ENCODE results near the gene B3GALT6. TPM values are rescaled to one million over a fixed set of nuclear protein-coding genes. Genes with fewer than 3 reads are reported as not detected.
A peak's percentile ranks its signal among the peaks of the same experiment; 100 is the strongest.

The B3GALT6 gene
- total and polyA plus RNA-seq, 5 donors from 2014 or later, result 4.0 to 11.5 (median 9.4) TPM

DNA sequence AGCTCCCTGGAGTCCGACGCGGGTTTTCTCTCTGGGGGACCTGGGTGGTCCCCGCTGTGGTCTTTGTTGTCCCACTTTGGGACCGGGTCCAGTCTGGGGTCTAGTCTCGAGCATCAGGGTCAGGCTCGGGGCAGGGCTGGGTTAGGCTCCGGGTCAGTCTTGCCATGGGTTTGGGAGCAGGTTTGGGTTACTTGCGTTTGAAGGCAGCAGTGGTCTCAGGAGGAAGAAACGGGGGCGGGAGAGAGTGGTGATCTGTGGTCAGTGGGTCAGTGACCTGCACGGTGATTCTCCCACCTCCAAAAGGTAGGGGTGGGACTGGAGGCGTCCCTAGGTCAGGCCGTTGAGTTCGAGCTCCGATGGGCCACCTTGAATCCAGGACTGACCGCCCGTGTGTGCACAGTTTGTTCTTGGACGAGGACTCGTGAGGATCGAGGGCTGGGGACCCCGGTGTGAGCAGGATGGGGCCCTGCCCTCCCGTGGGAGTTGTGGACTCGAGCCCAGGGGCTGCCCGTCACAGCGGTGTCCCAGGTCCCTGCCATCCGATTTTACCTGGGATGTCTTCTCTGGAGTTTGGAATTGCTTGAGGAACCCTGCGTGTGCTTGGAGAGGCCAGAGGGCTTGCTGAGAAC is 2.3 kb downstream of the B3GALT6 start:
- Mint-ChIP-seq H3K36me3 (peaks cover 3% of the 10 kb centered on the region), H3K9me3 (no peaks in the 10 kb centered on the region), H3K4me3 (peak overlapping the region; percentile 64 to 85 (median 74)), H3K27ac (peak overlapping the region in 2 of 3 donors; percentile 63 to 85), H3K27me3 (no peaks in the 10 kb centered on the region), H3K4me1 (peaks cover 0 to 38% (median 15%) of the 10 kb centered on the region in 4 donors)
- H3K36me3 ChIP-seq (ENCODE audit: control insufficient read depth, insufficient read depth, low read length), result no peaks in the 10 kb centered on the region
- no peak overlapping the region for H3K4me3 ChIP-seq (ENCODE audit: low read depth, low read length)
- DNase-seq (no peak), ATAC-seq (ENCODE audit: low read depth in 2 of 2) (no peak)
- H3K4me1 ChIP-seq (ENCODE audit: control insufficient read depth, insufficient read depth, low read length, poor library complexity, severe bottlenecking), result peaks cover 25% of the 10 kb centered on the region
- no peaks in the 10 kb centered on the region for H3K9me3 ChIP-seq (ENCODE audit: control insufficient read depth in 2 of 2, low read length in 2 of 2)
- H3K27me3 ChIP-seq (ENCODE audit: control insufficient read depth, insufficient read depth, low read length), result no peaks in the 10 kb centered on the region
- H3K27ac ChIP-seq (ENCODE audit: insufficient read depth, low read length, poor library complexity, severe bottlenecking), result no peak overlapping the region

DNA sequence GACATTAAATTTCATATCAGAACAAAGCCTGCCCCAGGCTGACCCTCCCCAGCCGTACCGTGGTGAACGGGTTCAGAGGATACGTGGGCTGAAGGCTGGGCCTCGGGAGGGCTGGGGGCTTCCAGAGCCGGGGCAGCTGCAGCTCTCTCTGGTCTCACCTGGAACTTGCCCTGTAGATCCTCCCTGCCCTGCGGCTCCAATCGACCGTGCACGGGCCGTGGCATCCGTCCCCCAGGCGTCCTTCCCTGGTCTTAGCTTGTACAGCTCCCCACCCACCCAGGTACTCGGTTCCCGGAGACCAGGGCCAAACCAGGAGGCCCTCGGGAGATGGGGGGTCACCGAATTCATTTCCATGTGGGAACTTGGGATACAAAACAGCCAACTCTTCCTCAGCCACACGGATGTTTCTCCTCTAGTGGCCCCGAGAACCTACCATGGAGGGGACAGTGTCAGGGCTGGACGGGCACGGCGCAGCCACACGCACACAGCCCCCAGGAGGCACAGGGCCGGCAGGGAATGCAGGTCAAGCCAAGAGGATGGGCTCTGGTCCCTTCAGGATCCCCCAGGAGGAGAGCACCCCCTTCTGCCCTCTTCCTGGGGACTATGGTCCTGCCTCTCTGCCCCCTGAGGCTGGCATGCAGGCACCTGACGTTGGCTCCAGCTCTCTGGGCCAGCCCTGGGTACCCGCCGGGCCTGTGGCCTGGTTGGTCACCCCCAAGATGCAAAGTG is 3.1 kb downstream of the B3GALT6 start:
- peaks cover 17% of the 10 kb centered on the region for H3K4me1 ChIP-seq (ENCODE audit: control insufficient read depth, insufficient read depth, low read length, poor library complexity, severe bottlenecking)
- peak overlapping the region in 1 of 3 donors; percentile 63 for H3K27ac Mint-ChIP-seq
- H3K4me3 ChIP-seq (ENCODE audit: low read depth, low read length), result no peak overlapping the region
- no peaks in the 10 kb centered on the region for H3K9me3 ChIP-seq (ENCODE audit: control insufficient read depth in 2 of 2, low read length in 2 of 2)
- H3K27me3 Mint-ChIP-seq, result no peaks in the 10 kb centered on the region
- H3K4me1 Mint-ChIP-seq, result peaks cover 0 to 30% (median 13%) of the 10 kb centered on the region in 4 donors
- H3K36me3 Mint-ChIP-seq, result peaks cover 3% of the 10 kb centered on the region
- H3K27ac ChIP-seq (ENCODE audit: insufficient read depth, low read length, poor library complexity, severe bottlenecking), result no peak overlapping the region
- peak overlapping the region; percentile 64 to 85 (median 74) for H3K4me3 Mint-ChIP-seq
- DNase-seq, result no peak
- no peaks in the 10 kb centered on the region for H3K9me3 Mint-ChIP-seq
- H3K36me3 ChIP-seq (ENCODE audit: control insufficient read depth, insufficient read depth, low read length), result no peaks in the 10 kb centered on the region
- no peaks in the 10 kb centered on the region for H3K27me3 ChIP-seq (ENCODE audit: control insufficient read depth, insufficient read depth, low read length)
- ATAC-seq (ENCODE audit: low read depth in 2 of 2), result no peak

DNA sequence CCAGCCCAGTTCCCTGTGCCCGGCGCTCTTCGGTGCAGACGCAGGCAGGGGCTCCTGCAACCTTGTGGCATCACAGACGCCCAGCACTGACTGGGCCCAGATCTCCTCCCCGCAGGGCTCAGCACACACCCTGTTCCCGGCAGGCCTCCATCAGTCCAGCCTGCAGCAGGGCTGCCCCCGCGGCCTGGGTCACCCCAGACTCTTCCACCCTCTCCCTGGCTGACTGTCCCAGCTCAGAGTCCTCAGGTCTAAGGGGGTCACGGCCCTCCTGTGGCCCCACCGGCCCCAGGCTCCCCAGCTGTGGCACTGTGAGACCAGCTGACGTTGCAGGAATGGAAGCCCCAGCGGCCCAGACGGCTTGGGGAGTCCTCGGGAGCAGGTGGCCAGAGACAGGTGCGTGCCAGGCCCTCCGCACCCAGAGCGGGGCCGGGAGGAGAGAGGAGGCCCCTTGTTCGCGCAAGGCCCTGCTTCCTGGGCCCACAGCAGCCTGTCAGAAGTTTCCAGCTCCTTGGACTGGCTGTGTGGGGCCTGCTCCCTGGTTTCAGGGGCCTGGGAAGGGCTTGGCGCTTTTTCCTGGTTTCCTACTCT is 4.2 kb downstream of the B3GALT6 start:
- Mint-ChIP-seq H3K27me3 (no peaks in the 10 kb centered on the region), H3K4me1 (peaks cover 0 to 19% (median 8%) of the 10 kb centered on the region in 4 donors), H3K9me3 (no peaks in the 10 kb centered on the region), H3K27ac (no peak overlapping the region), H3K4me3 (no peak overlapping the region), H3K36me3 (peaks cover 3% of the 10 kb centered on the region)
- Histone ChIP-seq H3K9me3 (ENCODE audit: control insufficient read depth in 2 of 2, low read length in 2 of 2) (no peaks in the 10 kb centered on the region), H3K36me3 (ENCODE audit: control insufficient read depth, insufficient read depth, low read length) (no peaks in the 10 kb centered on the region), H3K27me3 (ENCODE audit: control insufficient read depth, insufficient read depth, low read length) (no peaks in the 10 kb centered on the region), H3K4me3 (ENCODE audit: low read depth, low read length) (no peak overlapping the region), H3K4me1 (ENCODE audit: control insufficient read depth, insufficient read depth, low read length, poor library complexity, severe bottlenecking) (peaks cover 8% of the 10 kb centered on the region), H3K27ac (ENCODE audit: insufficient read depth, low read length, poor library complexity, severe bottlenecking) (no peak overlapping the region)
- no peak for ATAC-seq (ENCODE audit: low read depth in 2 of 2)
- DNase-seq, result no peak

DNA sequence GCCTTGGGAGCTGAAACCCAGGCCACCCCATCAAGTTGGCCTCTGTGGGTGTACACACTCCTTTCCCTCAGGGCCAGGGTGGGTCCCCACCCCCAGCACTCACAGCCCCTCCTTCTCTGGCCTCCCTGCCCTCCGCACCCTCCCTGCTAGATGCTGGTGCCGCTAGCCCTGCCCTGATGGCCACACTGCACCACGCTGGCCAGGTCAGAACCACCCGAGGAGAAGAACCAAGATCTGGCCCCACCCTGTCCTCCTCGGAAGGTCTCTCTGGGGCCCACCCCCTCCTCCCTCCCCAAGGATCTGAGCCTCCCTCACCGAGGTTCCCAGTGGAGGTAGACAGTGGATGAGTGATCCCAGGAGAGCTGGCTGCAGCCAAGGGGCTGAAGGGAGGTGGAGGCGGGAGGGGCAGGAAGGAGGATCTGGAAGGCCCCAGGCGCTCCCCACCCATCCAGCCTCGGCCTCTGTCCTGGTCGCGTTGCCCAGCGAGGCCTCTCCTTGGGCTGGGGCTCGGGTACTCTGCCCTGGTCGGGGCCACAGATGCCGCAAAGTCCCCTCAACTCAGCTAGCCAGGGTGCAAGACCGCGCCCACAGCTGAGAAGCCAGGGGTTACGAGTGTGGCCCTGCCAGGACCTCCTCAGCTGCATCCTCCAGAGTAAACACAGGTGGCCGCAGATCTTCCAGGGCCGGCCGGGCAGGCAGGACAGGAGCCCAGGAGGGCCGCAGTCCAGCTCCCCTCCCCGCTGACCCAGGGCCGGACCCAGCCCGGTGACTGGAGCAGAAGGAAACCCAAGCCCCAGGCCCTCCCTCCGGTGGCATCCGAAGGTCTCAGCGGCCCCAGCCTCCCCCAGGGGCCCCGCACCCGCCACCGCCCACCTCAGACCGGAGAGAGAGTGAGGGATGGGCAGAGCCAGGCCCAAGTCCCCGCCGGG is 5.2 kb downstream of the B3GALT6 start:
- no peaks in the 10 kb centered on the region for H3K9me3 Mint-ChIP-seq
- no peak overlapping the region for H3K27ac Mint-ChIP-seq
- H3K27ac ChIP-seq (ENCODE audit: insufficient read depth, low read length, poor library complexity, severe bottlenecking), result no peak overlapping the region
- H3K36me3 ChIP-seq (ENCODE audit: control insufficient read depth, insufficient read depth, low read length), result no peaks in the 10 kb centered on the region
- DNase-seq, result no peak
- no peak overlapping the region for H3K4me3 ChIP-seq (ENCODE audit: low read depth, low read length)
- H3K9me3 ChIP-seq (ENCODE audit: control insufficient read depth in 2 of 2, low read length in 2 of 2), result no peaks in the 10 kb centered on the region
- ATAC-seq (ENCODE audit: low read depth in 2 of 2), result no peak
- H3K4me3 Mint-ChIP-seq, result no peak overlapping the region
- peaks cover 8% of the 10 kb centered on the region for H3K4me1 ChIP-seq (ENCODE audit: control insufficient read depth, insufficient read depth, low read length, poor library complexity, severe bottlenecking)
- peaks cover 3% of the 10 kb centered on the region for H3K36me3 Mint-ChIP-seq
- H3K27me3 Mint-ChIP-seq, result no peaks in the 10 kb centered on the region
- H3K4me1 Mint-ChIP-seq, result peaks cover 0 to 18% (median 7%) of the 10 kb centered on the region in 4 donors
- H3K27me3 ChIP-seq (ENCODE audit: control insufficient read depth, insufficient read depth, low read length), result no peaks in the 10 kb centered on the region

DNA sequence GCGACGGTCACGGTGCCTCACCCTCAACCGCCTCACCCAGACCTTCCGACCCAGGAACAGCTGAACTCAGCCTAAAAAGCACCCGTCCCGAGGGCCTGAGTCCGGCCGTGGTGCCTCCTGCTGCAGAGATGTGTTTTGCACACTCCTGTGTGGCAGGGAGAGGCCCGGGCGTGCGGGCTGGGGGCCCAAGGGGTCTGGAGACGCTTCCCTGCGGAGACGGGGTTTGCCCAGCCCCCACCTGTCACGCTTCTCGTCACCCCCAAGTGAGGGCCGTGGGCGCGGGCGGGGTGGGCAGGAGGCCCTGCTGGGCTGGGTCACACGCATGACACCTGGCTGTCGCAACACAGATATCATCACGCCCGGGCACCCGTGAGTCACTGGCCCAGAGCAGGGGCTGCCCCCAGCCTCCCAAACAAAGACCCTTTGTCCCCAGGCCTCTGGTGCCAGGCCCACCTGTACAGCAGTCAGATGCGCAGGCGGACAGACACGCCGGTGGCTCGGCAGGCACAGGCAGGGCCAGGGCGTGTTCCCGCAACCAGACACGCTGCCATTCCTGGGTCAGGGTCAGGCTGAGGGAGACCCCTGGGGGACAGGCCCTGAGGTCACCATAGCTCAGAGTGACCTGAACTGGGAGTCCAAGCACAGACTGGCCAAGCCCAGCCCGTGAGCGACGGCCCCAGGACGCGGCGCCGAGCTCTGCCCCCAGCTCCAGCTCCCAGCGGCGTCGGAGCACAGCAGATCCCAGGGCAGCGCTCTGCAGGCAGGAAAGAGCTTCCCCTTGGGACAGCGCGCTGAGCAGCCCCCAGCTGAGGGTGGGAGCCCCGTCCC is 6.1 kb downstream of the B3GALT6 start:
- DNase-seq, result no peak
- H3K36me3 Mint-ChIP-seq, result peaks cover 3% of the 10 kb centered on the region
- Histone ChIP-seq H3K4me3 (ENCODE audit: low read depth, low read length) (no peak overlapping the region), H3K9me3 (ENCODE audit: control insufficient read depth in 2 of 2, low read length in 2 of 2) (no peaks in the 10 kb centered on the region), H3K4me1 (ENCODE audit: control insufficient read depth, insufficient read depth, low read length, poor library complexity, severe bottlenecking) (peaks cover 3% of the 10 kb centered on the region), H3K36me3 (ENCODE audit: control insufficient read depth, insufficient read depth, low read length) (no peaks in the 10 kb centered on the region), H3K27ac (ENCODE audit: insufficient read depth, low read length, poor library complexity, severe bottlenecking) (no peak overlapping the region), H3K27me3 (ENCODE audit: control insufficient read depth, insufficient read depth, low read length) (no peaks in the 10 kb centered on the region)
- no peak for ATAC-seq (ENCODE audit: low read depth in 2 of 2)
- no peak overlapping the region for H3K4me3 Mint-ChIP-seq
- no peaks in the 10 kb centered on the region for H3K9me3 Mint-ChIP-seq
- H3K27me3 Mint-ChIP-seq, result no peaks in the 10 kb centered on the region
- peaks cover 0 to 18% (median 7%) of the 10 kb centered on the region in 4 donors for H3K4me1 Mint-ChIP-seq
- H3K27ac Mint-ChIP-seq, result no peak overlapping the region

DNA sequence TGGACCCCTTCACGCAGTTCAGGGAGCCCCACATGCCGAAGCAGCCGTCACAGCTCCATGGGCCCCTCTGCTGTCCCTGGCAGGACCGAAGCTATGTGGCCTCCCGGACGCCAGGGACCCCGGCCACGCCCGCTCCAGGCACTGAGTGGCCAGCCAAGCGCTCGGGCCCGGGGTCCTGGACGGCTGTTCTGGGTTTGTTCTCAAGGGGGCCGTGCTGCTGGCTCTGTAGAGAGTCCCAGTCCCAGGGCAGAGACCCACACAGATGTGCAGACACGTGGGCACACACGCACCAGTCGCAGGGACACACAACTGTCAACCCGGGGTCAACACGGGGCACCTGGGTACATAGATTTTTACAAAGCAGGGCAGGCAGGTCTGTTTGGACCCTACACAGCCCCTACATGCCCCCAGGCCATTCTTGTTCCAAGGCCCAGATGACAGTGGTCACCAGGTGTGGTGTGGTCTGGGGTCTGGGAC is 6.7 kb downstream of the B3GALT6 start:
- H3K36me3 Mint-ChIP-seq, result peaks cover 3% of the 10 kb centered on the region
- DNase-seq (no peak), ATAC-seq (ENCODE audit: low read depth in 2 of 2) (no peak)
- no peaks in the 10 kb centered on the region for H3K9me3 ChIP-seq (ENCODE audit: control insufficient read depth in 2 of 2, low read length in 2 of 2)
- no peak overlapping the region for H3K27ac Mint-ChIP-seq
- H3K36me3 ChIP-seq (ENCODE audit: control insufficient read depth, insufficient read depth, low read length), result no peaks in the 10 kb centered on the region
- no peaks in the 10 kb centered on the region for H3K9me3 Mint-ChIP-seq
- no peak overlapping the region for H3K27ac ChIP-seq (ENCODE audit: insufficient read depth, low read length, poor library complexity, severe bottlenecking)
- H3K27me3 Mint-ChIP-seq, result no peaks in the 10 kb centered on the region
- no peak overlapping the region for H3K4me3 ChIP-seq (ENCODE audit: low read depth, low read length)
- H3K4me1 Mint-ChIP-seq, result peaks cover 0 to 14% (median 3%) of the 10 kb centered on the region in 4 donors
- no peak overlapping the region for H3K4me3 Mint-ChIP-seq
- no peaks in the 10 kb centered on the region for H3K27me3 ChIP-seq (ENCODE audit: control insufficient read depth, insufficient read depth, low read length)
- no peaks in the 10 kb centered on the region for H3K4me1 ChIP-seq (ENCODE audit: control insufficient read depth, insufficient read depth, low read length, poor library complexity, severe bottlenecking)

DNA sequence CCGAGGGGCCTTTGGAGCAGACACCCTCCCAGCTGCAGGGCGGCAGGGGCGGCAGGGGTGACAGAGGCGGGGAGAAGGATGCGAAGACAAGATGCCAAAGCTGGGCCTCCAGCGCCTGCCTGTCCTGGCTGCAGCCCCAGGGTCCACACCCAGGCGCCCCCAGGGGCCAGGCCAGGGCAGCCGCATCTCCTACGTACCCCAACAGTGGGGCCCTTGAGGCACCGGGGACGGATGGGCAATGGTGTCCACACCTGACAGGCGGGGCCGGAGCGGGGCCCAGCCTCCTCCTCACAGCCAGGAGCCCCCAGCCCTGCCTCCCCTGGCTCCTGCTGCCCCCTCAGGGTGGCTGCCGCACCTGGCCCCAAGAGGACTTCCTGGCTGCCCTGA is 7.2 kb downstream of the B3GALT6 start:
- no peaks in the 10 kb centered on the region for H3K27me3 Mint-ChIP-seq
- peaks cover 0 to 9% (median under 1%) of the 10 kb centered on the region in 4 donors for H3K4me1 Mint-ChIP-seq
- ATAC-seq (ENCODE audit: low read depth in 2 of 2) (no peak), DNase-seq (no peak)
- no peaks in the 10 kb centered on the region for H3K36me3 ChIP-seq (ENCODE audit: control insufficient read depth, insufficient read depth, low read length)
- H3K9me3 ChIP-seq (ENCODE audit: control insufficient read depth in 2 of 2, low read length in 2 of 2), result no peaks in the 10 kb centered on the region
- H3K9me3 Mint-ChIP-seq, result no peaks in the 10 kb centered on the region
- H3K4me1 ChIP-seq (ENCODE audit: control insufficient read depth, insufficient read depth, low read length, poor library complexity, severe bottlenecking), result no peaks in the 10 kb centered on the region
- H3K4me3 ChIP-seq (ENCODE audit: low read depth, low read length), result no peak overlapping the region
- peaks cover 3% of the 10 kb centered on the region for H3K36me3 Mint-ChIP-seq
- H3K27me3 ChIP-seq (ENCODE audit: control insufficient read depth, insufficient read depth, low read length), result no peaks in the 10 kb centered on the region
- H3K27ac ChIP-seq (ENCODE audit: insufficient read depth, low read length, poor library complexity, severe bottlenecking), result no peak overlapping the region
- H3K27ac Mint-ChIP-seq, result no peak overlapping the region
- H3K4me3 Mint-ChIP-seq, result no peak overlapping the region

Measured in CD4-positive, CD25-positive, alpha-beta regulatory T cell (primary cell).